GM23248 (cell line): Measurements from ENCODE around the gene C14orf119. TPM values are rescaled to one million over a fixed set of nuclear protein-coding genes. Genes with fewer than 3 reads are reported as not detected.

Experiments
- DNase-seq: peaks from one replicate; pipeline ENCODE4 v3.0.0-alpha.2; 2015
- H2AFZ ChIP-seq: fragments of 200-600 bp; sonication (generic); 2 replicates; pipeline ENCODE4 v1.6.1; 2016; ENCODE audit warnings: antibody characterized with exemption
- H3F3A ChIP-seq: fragments of 200-600 bp; sonication (generic); 2 replicates; pipeline ENCODE4 v1.6.1; 2016; ENCODE audit warnings: mild to moderate bottlenecking, antibody characterized with exemption, mixed run types; ENCODE audit not compliant: insufficient read depth
- H3K27ac ChIP-seq: fragments of 200-600 bp; sonication (generic); 2 replicates; pipeline ENCODE4 v1.5.1; 2016; ENCODE audit warnings: mild to moderate bottlenecking
- H3K27me3 ChIP-seq: fragments of 200-600 bp; sonication (generic); replicated peaks from 2 replicates; pipeline ENCODE4 v1.6.1; 2016; ENCODE audit warnings: mild to moderate bottlenecking; ENCODE audit not compliant: insufficient read depth
- H3K36me3 ChIP-seq: fragments of 200-600 bp; sonication (generic); 2 replicates; pipeline ENCODE4 v1.6.1; 2016; ENCODE audit warnings: low read depth, mild to moderate bottlenecking
- H3K4me1 ChIP-seq: fragments of 200-600 bp; sonication (generic); 2 replicates; pipeline ENCODE4 v1.6.1; 2016; ENCODE audit warnings: mild to moderate bottlenecking; ENCODE audit not compliant: insufficient read depth
- H3K4me2 ChIP-seq: fragments of 200-600 bp; sonication (generic); one replicate; pipeline ENCODE4 v1.6.1; 2016; ENCODE audit warnings: mild to moderate bottlenecking; ENCODE audit not compliant: unreplicated experiment
- H3K4me3 ChIP-seq: fragments of 200-600 bp; sonication (generic); 2 replicates; pipeline ENCODE4 v1.5.1; 2016; ENCODE audit warnings: mild to moderate bottlenecking
- H3K79me2 ChIP-seq: fragments of 200-600 bp; sonication (generic); 2 replicates; pipeline ENCODE4 v1.6.1; 2016; ENCODE audit warnings: mild to moderate bottlenecking; ENCODE audit not compliant: insufficient read depth
- H3K9ac ChIP-seq: fragments of 200-600 bp; sonication (generic); 2 replicates; pipeline ENCODE4 v1.6.1; 2016; ENCODE audit warnings: mild to moderate bottlenecking
- H3K9me2 ChIP-seq: fragments of 200-600 bp; sonication (generic); 2 replicates; pipeline ENCODE4 v1.6.1; 2016; ENCODE audit warnings: mixed run types, mild to moderate bottlenecking, moderate library complexity; ENCODE audit not compliant: insufficient read depth
- H3K9me3 ChIP-seq: fragments of 200-600 bp; sonication (generic); one replicate; pipeline ENCODE4 v1.6.1; 2017; ENCODE audit warnings: low read depth
- H4K20me1 ChIP-seq: fragments of 200-600 bp; sonication (generic); 2 replicates; pipeline ENCODE4 v1.6.0; 2016; ENCODE audit not compliant: insufficient read depth
- EZH2 ChIP-seq: fragments of 200-600 bp; sonication (generic); IDR thresholded peaks from 2 replicates; pipeline ENCODE4 v1.6.1; 2018; ENCODE audit warnings: antibody characterized with exemption, mild to moderate bottlenecking; ENCODE audit not compliant: insufficient read depth, poor library complexity, severe bottlenecking
- EZH2phosphoT487 ChIP-seq: fragments of 200-600 bp; sonication (generic); IDR thresholded peaks from 2 replicates; pipeline ENCODE4 v1.6.1; 2018; ENCODE audit warnings: antibody characterized with exemption, moderate library complexity, mild to moderate bottlenecking, low read depth; ENCODE audit not compliant: insufficient read depth
- WGBS, 2 experiments: methylation state at CpG; one replicate each; pipeline ENCODE4 v1.1.6; 2015 to 2017; ENCODE audit warnings: low lambda C conversion rate in 2 of 2, low coverage in 1 of 2; ENCODE audit errors: missing lambda C conversion rate in 2 of 2; 5-methylcytosine and 5-hydroxymethylcytosine counted together
- in situ Hi-C: fragments of 300-500 bp; cut with MboI; formaldehyde crosslinking; loops from 2 replicates; pipeline ENCODE4 v1.15.0; 2020
- polyA plus RNA-seq: library from polyadenylated mRNA; unstranded; fragments of >200 nt; fragmentation: Nextera tagmentation; extraction: Ambion mirVana; gene quantifications from 2 replicates; pipeline ENCODE4 v1.2.1, GENCODE V29; 2016
- total RNA-seq: library from RNA; depleted of rRNA; stranded (reverse); fragments of >200 nt; shearing (Covaris generic); gene quantifications from 2 replicates; pipeline ENCODE4 v1.2.3, GENCODE V29; 2014; rRNA removed

C14orf119 gene, protein sequence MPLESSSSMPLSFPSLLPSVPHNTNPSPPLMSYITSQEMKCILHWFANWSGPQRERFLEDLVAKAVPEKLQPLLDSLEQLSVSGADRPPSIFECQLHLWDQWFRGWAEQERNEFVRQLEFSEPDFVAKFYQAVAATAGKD
- total RNA-seq (48.7 and 55.5 TPM in 2 replicates), polyA plus RNA-seq (157 and 166 TPM in 2 replicates)

DNA sequence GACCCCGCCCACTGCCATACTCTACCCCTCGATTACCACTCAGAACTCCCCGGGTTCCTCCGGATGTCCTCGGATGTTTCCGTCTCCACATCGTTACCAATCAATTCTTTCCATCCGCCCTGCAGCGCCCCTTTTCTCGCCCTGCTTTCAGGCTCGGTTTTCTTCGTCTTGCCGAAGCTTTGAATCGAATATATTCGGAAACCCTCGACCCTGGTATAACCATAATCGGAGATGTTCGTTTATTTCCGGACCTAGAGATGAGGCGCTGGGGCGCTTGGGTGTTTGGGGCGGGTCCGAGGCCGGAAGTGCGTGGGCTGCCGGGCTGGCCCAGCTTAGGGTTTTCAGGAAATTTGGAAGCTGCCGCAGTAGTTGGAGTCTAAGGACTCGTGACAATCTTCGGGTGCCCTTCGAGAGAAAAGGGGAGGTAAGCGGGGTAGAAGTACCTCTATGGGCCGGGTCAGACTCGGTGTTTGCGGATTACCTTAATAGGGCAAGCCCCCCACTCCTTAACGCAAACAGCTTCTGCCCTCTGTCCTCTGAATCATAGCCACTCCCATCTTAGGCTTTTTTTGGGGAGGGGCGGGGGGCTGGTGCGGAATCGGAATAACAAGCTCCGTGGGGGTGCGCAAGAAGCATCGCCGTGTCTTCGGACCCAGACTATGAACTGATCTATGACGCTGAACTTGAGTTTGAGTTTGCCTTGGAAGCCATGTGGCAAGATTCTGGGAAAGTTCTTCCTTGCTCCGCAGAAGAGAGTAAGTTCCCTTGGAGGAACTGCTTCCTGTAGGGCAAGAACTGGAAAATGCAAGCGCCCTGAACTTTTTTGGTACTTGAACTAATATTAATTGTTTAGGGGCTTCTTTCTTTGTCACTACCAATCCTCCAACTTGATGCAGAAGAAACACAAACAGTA is at the start of gene C14orf119:
TSS of gene C14orf119 (plus strand) at position 310 of the 913 bp plus-strand sequence. CDS start 2,154 bp downstream, outside the sequence.
- H3K9me3 ChIP-seq = no peaks in the 10 kb centered on the region
- no peak for TF ChIP-seq EZH2
- no peak for TF ChIP-seq EZH2phosphoT487
- peak within 1 kb of the TSS; percentile 94 for H3K9ac ChIP-seq
- peak within 1 kb of the TSS; percentile 98 for H3K4me2 ChIP-seq
- in situ Hi-C loops = no loop called here
- H3K27ac ChIP-seq = peak within 1 kb of the TSS; percentile 93
- peaks cover 91% of the 10 kb centered on the region for H3K79me2 ChIP-seq
- peaks cover 17% of the 10 kb centered on the region for H3F3A ChIP-seq
- H3K4me1 ChIP-seq = peaks cover 30% of the 10 kb centered on the region
- WGBS, 2 experiments = 0% methylated on average over 46 of the region's 46 CpGs
- peaks cover 30% of the 10 kb centered on the region; the same call in 1 of the 2 replicates for H3K36me3 ChIP-seq
- H3K4me3 ChIP-seq = peak within 1 kb of the TSS; percentile 98
- H4K20me1 ChIP-seq = peaks cover 18% of the 10 kb centered on the region; the same call in 1 of the 2 replicates
- peak; percentile 100 for DNase-seq
- no peaks in the 10 kb centered on the region for H3K27me3 ChIP-seq
- no peaks in the 10 kb centered on the region for H3K9me2 ChIP-seq
- peak within 1 kb of the TSS; percentile 77 for H2AFZ ChIP-seq

DNA sequence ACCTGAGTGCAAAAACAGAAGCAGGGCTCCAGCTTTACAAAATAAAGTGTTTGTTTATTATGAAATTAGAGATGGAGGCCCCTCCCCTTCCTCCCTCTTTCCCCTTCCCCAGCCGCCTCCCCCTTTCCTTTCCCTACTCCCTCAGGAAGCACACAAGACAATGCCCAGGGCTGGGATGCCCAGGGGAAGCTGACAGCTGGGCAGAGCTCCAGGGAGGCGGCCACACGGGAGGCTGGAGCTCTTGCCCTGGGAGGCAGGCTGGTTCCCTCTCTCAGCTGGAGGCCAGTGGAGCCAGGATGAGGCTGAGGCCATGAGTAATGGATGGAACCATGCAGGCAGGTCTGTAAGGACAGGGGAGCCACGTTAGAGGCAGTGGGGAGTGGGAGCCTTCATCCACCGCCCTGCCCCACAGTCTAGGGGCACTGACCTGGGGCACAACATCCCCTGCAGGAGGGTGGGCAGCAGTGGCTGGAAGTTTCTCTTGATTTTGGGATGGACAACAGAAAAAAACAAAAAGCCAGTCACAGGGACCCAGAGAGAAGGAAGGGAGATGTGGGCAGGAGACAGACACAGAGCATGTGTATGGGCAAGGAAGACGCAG is 48.2 kb upstream of the C14orf119 start:
- no peak for DNase-seq
- H3K9me2 ChIP-seq = no peaks in the 10 kb centered on the region
- TF ChIP-seq EZH2 (no peak), EZH2phosphoT487 (no peak)
- WGBS, 2 experiments = 90 to 92% methylated on average over 6 of the region's 6 CpGs
- H3K79me2 ChIP-seq = no peaks in the 10 kb centered on the region
- H3K9ac ChIP-seq = no peak overlapping the region
- no peaks in the 10 kb centered on the region for H3K4me1 ChIP-seq
- H3F3A ChIP-seq = no peaks in the 10 kb centered on the region; the same call in 1 of the 2 replicates
- no peak overlapping the region for H3K4me3 ChIP-seq
- H3K36me3 ChIP-seq = no peaks in the 10 kb centered on the region
- no peaks in the 10 kb centered on the region for H3K27me3 ChIP-seq
- H4K20me1 ChIP-seq = no peaks in the 10 kb centered on the region
- in situ Hi-C loops = no loop called here
- H3K4me2 ChIP-seq = no peak overlapping the region
- no peak overlapping the region for H3K27ac ChIP-seq
- H3K9me3 ChIP-seq = no peaks in the 10 kb centered on the region
- no peak overlapping the region for H2AFZ ChIP-seq

DNA sequence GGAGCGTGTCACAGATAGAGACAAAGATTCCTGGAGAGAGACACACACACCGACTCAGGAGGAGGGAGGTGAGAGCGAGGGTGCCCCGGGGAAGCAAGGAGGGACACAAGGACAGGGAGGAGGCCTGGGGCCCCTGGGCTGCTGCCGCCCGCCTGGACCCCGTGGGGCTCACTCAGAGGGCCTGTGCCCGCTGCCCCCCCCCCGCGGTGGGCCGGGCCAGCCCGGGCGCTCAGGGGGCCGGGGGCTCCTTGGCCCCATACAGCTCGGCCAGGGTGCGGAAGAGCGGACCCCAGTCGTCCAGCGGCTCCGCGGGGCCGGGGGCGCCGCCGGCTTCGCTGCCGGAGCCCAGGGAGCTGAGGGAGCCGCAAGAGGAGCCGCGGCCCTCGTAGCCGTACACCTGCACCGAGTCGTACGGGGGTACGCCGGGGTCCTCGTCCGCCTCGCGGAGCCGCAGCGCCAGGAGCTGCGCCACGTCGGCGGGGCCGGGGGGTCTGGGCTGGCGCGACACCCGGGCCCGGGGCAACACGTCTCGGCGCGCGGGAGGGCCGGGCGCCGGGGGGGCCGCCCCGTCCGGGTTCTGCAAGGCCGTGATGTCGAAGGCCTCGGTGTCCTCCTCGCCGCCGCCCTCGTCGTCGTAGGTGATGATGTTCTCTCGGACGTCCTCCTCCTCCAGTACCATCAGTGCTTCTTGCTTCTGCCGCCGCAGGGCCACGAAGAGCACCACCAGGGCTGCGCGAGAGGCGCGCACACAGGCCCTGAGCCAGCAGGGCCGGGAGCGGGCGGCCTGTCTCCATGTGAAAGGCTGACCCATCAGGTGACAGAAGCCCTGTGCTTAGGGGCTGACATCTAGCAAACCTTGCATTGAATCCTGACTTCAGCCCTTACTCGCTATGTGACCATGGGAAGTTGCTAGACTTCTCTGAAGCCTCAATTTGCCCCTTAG is 47.3 kb upstream of the C14orf119 start:
- in situ Hi-C loops = no loop called here
- TF ChIP-seq EZH2 (no peak), EZH2phosphoT487 (no peak)
- DNase-seq = no peak

More for the DNA sequence above, 47.3 kb upstream of the C14orf119 start:
- Histone ChIP-seq H2AFZ (no peak overlapping the region), H3K36me3 (no peaks in the 10 kb centered on the region), H4K20me1 (no peaks in the 10 kb centered on the region), H3K9ac (no peak overlapping the region), H3K4me2 (no peak overlapping the region), H3K9me3 (no peaks in the 10 kb centered on the region), H3K4me3 (no peak overlapping the region), H3K27me3 (no peaks in the 10 kb centered on the region), H3F3A (no peaks in the 10 kb centered on the region; the same call in 1 of the 2 replicates), H3K79me2 (no peaks in the 10 kb centered on the region), H3K9me2 (no peaks in the 10 kb centered on the region), H3K4me1 (no peaks in the 10 kb centered on the region), H3K27ac (no peak overlapping the region)
- 82 to 94% methylated on average over 23 to 77 of the region's 85 CpGs for WGBS, 2 experiments
